Measurements from ENCODE around the gene NFIX. TPM values are rescaled to one million over a fixed set of nuclear protein-coding genes. Genes with fewer than 3 reads are reported as not detected.
A peak's percentile ranks its signal among the peaks of the same experiment; 100 is the strongest.

Gene NFIX
- total and polyA plus RNA-seq, 2 of the 13 experiments (the other 11 are each of a cell fraction or from before 2014, with no cell fraction given) = 3.4 to 5.4 TPM

- TF ChIP-seq, protein P1, sequence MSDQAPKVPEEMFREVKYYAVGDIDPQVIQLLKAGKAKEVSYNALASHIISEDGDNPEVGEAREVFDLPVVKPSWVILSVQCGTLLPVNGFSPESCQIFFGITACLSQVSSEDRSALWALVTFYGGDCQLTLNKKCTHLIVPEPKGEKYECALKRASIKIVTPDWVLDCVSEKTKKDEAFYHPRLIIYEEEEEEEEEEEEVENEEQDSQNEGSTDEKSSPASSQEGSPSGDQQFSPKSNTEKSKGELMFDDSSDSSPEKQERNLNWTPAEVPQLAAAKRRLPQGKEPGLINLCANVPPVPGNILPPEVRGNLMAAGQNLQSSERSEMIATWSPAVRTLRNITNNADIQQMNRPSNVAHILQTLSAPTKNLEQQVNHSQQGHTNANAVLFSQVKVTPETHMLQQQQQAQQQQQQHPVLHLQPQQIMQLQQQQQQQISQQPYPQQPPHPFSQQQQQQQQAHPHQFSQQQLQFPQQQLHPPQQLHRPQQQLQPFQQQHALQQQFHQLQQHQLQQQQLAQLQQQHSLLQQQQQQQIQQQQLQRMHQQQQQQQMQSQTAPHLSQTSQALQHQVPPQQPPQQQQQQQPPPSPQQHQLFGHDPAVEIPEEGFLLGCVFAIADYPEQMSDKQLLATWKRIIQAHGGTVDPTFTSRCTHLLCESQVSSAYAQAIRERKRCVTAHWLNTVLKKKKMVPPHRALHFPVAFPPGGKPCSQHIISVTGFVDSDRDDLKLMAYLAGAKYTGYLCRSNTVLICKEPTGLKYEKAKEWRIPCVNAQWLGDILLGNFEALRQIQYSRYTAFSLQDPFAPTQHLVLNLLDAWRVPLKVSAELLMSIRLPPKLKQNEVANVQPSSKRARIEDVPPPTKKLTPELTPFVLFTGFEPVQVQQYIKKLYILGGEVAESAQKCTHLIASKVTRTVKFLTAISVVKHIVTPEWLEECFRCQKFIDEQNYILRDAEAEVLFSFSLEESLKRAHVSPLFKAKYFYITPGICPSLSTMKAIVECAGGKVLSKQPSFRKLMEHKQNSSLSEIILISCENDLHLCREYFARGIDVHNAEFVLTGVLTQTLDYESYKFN (CRISPR knock-in tag; conservative IDR thresholded peaks at IDR 0.05) = peak; percentile 48; the same call in 1 of the 2 replicates
- TF ChIP-seq, protein P2, sequence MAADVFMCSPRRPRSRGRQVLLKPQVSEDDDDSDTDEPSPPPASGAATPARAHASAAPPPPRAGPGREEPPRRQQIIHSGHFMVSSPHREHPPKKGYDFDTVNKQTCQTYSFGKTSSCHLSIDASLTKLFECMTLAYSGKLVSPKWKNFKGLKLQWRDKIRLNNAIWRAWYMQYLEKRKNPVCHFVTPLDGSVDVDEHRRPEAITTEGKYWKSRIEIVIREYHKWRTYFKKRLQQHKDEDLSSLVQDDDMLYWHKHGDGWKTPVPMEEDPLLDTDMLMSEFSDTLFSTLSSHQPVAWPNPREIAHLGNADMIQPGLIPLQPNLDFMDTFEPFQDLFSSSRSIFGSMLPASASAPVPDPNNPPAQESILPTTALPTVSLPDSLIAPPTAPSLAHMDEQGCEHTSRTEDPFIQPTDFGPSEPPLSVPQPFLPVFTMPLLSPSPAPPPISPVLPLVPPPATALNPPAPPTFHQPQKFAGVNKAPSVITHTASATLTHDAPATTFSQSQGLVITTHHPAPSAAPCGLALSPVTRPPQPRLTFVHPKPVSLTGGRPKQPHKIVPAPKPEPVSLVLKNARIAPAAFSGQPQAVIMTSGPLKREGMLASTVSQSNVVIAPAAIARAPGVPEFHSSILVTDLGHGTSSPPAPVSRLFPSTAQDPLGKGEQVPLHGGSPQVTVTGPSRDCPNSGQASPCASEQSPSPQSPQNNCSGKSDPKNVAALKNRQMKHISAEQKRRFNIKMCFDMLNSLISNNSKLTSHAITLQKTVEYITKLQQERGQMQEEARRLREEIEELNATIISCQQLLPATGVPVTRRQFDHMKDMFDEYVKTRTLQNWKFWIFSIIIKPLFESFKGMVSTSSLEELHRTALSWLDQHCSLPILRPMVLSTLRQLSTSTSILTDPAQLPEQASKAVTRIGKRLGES (CRISPR knock-in tag; IDR thresholded peaks at IDR 0.05; ENCODE audit: borderline replicate concordance) = peak; percentile 25; the same call in 1 of the 2 replicates
- TF ChIP-seq HOXD1 (CRISPR knock-in tag; IDR thresholded peaks at IDR 0.05) = peak; percentile 31; the same call in 1 of the 2 replicates
- TF ChIP-seq ZNF343 (CRISPR knock-in tag; IDR thresholded peaks at IDR 0.05) = no peak
- TF ChIP-seq NFE2L2 (IDR thresholded peaks at IDR 0.05; ENCODE audit: low read length) = no peak
- no peak for TF ChIP-seq ZNF563 (CRISPR knock-in tag; IDR thresholded peaks at IDR 0.05)
- no peak for TF ChIP-seq ZNF460 (CRISPR knock-in tag; IDR thresholded peaks at IDR 0.05; ENCODE audit: borderline replicate concordance)
- TF ChIP-seq, protein P3, sequence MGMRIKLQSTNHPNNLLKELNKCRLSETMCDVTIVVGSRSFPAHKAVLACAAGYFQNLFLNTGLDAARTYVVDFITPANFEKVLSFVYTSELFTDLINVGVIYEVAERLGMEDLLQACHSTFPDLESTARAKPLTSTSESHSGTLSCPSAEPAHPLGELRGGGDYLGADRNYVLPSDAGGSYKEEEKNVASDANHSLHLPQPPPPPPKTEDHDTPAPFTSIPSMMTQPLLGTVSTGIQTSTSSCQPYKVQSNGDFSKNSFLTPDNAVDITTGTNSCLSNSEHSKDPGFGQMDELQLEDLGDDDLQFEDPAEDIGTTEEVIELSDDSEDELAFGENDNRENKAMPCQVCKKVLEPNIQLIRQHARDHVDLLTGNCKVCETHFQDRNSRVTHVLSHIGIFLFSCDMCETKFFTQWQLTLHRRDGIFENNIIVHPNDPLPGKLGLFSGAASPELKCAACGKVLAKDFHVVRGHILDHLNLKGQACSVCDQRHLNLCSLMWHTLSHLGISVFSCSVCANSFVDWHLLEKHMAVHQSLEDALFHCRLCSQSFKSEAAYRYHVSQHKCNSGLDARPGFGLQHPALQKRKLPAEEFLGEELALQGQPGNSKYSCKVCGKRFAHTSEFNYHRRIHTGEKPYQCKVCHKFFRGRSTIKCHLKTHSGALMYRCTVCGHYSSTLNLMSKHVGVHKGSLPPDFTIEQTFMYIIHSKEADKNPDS (CRISPR knock-in tag; IDR thresholded peaks at IDR 0.05) = 0 out of 2 replicates have a peak, but pooled peaks have one; percentile 36
- TF ChIP-seq ZNF451 (CRISPR knock-in tag; IDR thresholded peaks at IDR 0.05) = 0 out of 2 replicates have a peak, but pooled peaks have one; percentile 43
- TF ChIP-seq, protein P4, sequence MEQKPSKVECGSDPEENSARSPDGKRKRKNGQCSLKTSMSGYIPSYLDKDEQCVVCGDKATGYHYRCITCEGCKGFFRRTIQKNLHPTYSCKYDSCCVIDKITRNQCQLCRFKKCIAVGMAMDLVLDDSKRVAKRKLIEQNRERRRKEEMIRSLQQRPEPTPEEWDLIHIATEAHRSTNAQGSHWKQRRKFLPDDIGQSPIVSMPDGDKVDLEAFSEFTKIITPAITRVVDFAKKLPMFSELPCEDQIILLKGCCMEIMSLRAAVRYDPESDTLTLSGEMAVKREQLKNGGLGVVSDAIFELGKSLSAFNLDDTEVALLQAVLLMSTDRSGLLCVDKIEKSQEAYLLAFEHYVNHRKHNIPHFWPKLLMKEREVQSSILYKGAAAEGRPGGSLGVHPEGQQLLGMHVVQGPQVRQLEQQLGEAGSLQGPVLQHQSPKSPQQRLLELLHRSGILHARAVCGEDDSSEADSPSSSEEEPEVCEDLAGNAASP (CRISPR knock-in tag; IDR thresholded peaks at IDR 0.05; ENCODE audit: borderline replicate concordance) = peak; percentile 62; the same call in 1 of the 2 replicates
- no peak for TF ChIP-seq POLR2AphosphoS2 (IDR thresholded peaks at IDR 0.05; ENCODE audit: low read depth, low read length)
- TF ChIP-seq ZNF605 (CRISPR knock-in tag; IDR thresholded peaks at IDR 0.05) = 0 out of 2 replicates have a peak, but pooled peaks have one; percentile 24
- peak; percentile 47; the same call in 1 of the 2 replicates for TF ChIP-seq MED13 (CRISPR knock-in tag; IDR thresholded peaks at IDR 0.05)
- no peak for TF ChIP-seq HNRNPUL1 (IDR thresholded peaks at IDR 0.05; ENCODE audit: low read depth, low read length)
- TF ChIP-seq POGZ (CRISPR knock-in tag; IDR thresholded peaks at IDR 0.05) = 0 out of 2 replicates have a peak, but pooled peaks have one; percentile 35
- peak; percentile 62 for TF ChIP-seq HNRNPK (IDR thresholded peaks at IDR 0.05; ENCODE audit: low read depth, low read length, poor library complexity, severe bottlenecking)
- no peak for TF ChIP-seq HMG20B (CRISPR knock-in tag; conservative IDR thresholded peaks at IDR 0.05)
- no peak for TF ChIP-seq PHF21A (CRISPR knock-in tag; IDR thresholded peaks at IDR 0.05)
- TF ChIP-seq FOXK1 (CRISPR knock-in tag; IDR thresholded peaks at IDR 0.05; ENCODE audit: borderline replicate concordance, low read depth) = no peak
These were observed 123.3 kb downstream of the NFIX start (continued) for GRCh38 chr19:13118424-13119193.
